OCI-LY1 (cell line): Measurements from ENCODE around the gene SLC43A2.

Experiments
- EZH2 ChIP-seq: fragments of 200-600 bp; sonication (generic), shearing (Covaris generic); IDR thresholded peaks from 2 replicates; pipeline ENCODE4 v1.8.0; 2017; ENCODE audit warnings: borderline replicate concordance, mixed run types, mild to moderate bottlenecking, antibody characterized with exemption, low read length, moderate library complexity, mixed read lengths
- TF ChIP-seq, protein P1 (sequence below): fragments of 200-600 bp; sonication (generic), shearing (Covaris generic); IDR thresholded peaks from 2 replicates; pipeline ENCODE4 v1.5.1; 2017; ENCODE audit warnings: mild to moderate bottlenecking, antibody characterized with exemption, low read length, moderate library complexity, mixed read lengths

DNA sequence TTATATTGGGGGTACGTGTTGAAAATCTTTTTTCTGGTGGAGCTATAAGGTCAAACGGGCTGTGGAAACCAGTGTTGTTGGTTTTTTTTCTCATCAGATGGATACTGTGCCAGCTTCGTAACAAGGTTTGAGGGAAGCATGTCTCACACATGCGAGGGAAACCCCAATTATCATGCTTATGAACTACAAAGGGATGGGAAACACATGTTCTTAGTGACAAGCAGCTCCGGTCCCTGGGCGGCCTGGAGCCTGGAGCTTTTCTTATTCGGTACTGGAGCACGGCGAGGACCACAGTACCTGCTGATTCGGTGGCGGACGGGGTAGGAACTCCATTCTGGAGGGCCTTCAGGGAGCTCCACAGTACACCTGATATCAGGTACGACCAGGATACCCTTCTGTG lies 12.5 kb downstream of the SLC43A2 start:
- TF ChIP-seq, protein P1, sequence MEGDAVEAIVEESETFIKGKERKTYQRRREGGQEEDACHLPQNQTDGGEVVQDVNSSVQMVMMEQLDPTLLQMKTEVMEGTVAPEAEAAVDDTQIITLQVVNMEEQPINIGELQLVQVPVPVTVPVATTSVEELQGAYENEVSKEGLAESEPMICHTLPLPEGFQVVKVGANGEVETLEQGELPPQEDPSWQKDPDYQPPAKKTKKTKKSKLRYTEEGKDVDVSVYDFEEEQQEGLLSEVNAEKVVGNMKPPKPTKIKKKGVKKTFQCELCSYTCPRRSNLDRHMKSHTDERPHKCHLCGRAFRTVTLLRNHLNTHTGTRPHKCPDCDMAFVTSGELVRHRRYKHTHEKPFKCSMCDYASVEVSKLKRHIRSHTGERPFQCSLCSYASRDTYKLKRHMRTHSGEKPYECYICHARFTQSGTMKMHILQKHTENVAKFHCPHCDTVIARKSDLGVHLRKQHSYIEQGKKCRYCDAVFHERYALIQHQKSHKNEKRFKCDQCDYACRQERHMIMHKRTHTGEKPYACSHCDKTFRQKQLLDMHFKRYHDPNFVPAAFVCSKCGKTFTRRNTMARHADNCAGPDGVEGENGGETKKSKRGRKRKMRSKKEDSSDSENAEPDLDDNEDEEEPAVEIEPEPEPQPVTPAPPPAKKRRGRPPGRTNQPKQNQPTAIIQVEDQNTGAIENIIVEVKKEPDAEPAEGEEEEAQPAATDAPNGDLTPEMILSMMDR = no peak
- no peak for TF ChIP-seq EZH2
